ENCODE results near the gene DAB2IP. TPM values are rescaled to one million over a fixed set of nuclear protein-coding genes. Genes with fewer than 3 reads are reported as not detected.

Gene DAB2IP
- total RNA-seq, 1 donor from 2014 or later: not detected

GRCh38 chr9:121720311-121721057 is 69.0 kb downstream of the DAB2IP start:
- intact Hi-C loops (cut with micrococcal nuclease): no loop called here

- intact Hi-C loops (cut with micrococcal nuclease): no loop called here
Measured at GRCh38 chr9:121721058-121721350, 69.6 kb downstream of the DAB2IP start.

- intact Hi-C loops (cut with micrococcal nuclease): no loop called here
Measured at GRCh38 chr9:121721770-121722169, 70.3 kb downstream of the DAB2IP start.

- intact Hi-C loops (cut with micrococcal nuclease): no loop called here
Measured at GRCh38 chr9:121725008-121725775, 73.8 kb downstream of the DAB2IP start.

GRCh38 chr9:121727295-121728020 is 76.0 kb downstream of the DAB2IP start:
- intact Hi-C loops (cut with micrococcal nuclease): no loop called here

GRCh38 chr9:121728916-121729315 is 77.5 kb downstream of the DAB2IP start:
- intact Hi-C loops (cut with micrococcal nuclease): no loop called here

- intact Hi-C loops (cut with micrococcal nuclease): no loop called here
Measured at GRCh38 chr9:121729769-121730562, 78.5 kb downstream of the DAB2IP start.

- intact Hi-C loops (cut with micrococcal nuclease): no loop called here
Measured at GRCh38 chr9:121731090-121731489, 79.7 kb downstream of the DAB2IP start.

GRCh38 chr9:121731919-121732318 is 80.5 kb downstream of the DAB2IP start:
- intact Hi-C loops (cut with micrococcal nuclease): no loop called here

- intact Hi-C loops (cut with micrococcal nuclease): no loop called here
Measured at GRCh38 chr9:121732389-121732788, 81.0 kb downstream of the DAB2IP start.

- intact Hi-C loops (cut with micrococcal nuclease): no loop called here
Measured at GRCh38 chr9:121732886-121733285, 81.5 kb downstream of the DAB2IP start.

- intact Hi-C loops (cut with micrococcal nuclease): no loop called here
Measured at GRCh38 chr9:121734465-121734864, 83.0 kb downstream of the DAB2IP start.

- intact Hi-C loops (cut with micrococcal nuclease): no loop called here
Measured at GRCh38 chr9:121735065-121735792, 83.8 kb downstream of the DAB2IP start.

GRCh38 chr9:121735793-121736770 is 84.6 kb downstream of the DAB2IP start:
- intact Hi-C loops (cut with micrococcal nuclease): no loop called here

- intact Hi-C loops (cut with micrococcal nuclease): no loop called here
Measured at GRCh38 chr9:121736934-121737462, 85.6 kb downstream of the DAB2IP start.

- intact Hi-C loops (cut with micrococcal nuclease): no loop called here
Measured at GRCh38 chr9:121737481-121737931, 86.1 kb downstream of the DAB2IP start.

- intact Hi-C loops (cut with micrococcal nuclease): no loop called here
Measured at GRCh38 chr9:121738411-121738810, 87.0 kb downstream of the DAB2IP start.

- intact Hi-C loops (cut with micrococcal nuclease): no loop called here
Measured at GRCh38 chr9:121738968-121739367, 87.5 kb downstream of the DAB2IP start.

GRCh38 chr9:121739971-121740370 is 88.5 kb downstream of the DAB2IP start:
- intact Hi-C loops (cut with micrococcal nuclease): no loop called here
